Retinal pigment epithelial cell (primary cell): ENCODE data around the gene DLGAP4.

Experiments
- DNase-seq: peaks from one replicate; pipeline ENCODE4 v3.0.0-alpha.2; 2010; ENCODE audit warnings: low read depth
- H3K4me3 ChIP-seq: 2 replicates; pipeline ENCODE4 v1.5.1; 2011; ENCODE audit warnings: mild to moderate bottlenecking, low read length, control low read depth, moderate library complexity
- TF ChIP-seq, protein P1 (sequence below): conservative IDR thresholded peaks from 2 replicates; pipeline ENCODE4 v1.5.1; 2011; ENCODE audit warnings: low read depth, low read length, control low read depth, inconsistent platforms

DLGAP4 gene

DNA sequence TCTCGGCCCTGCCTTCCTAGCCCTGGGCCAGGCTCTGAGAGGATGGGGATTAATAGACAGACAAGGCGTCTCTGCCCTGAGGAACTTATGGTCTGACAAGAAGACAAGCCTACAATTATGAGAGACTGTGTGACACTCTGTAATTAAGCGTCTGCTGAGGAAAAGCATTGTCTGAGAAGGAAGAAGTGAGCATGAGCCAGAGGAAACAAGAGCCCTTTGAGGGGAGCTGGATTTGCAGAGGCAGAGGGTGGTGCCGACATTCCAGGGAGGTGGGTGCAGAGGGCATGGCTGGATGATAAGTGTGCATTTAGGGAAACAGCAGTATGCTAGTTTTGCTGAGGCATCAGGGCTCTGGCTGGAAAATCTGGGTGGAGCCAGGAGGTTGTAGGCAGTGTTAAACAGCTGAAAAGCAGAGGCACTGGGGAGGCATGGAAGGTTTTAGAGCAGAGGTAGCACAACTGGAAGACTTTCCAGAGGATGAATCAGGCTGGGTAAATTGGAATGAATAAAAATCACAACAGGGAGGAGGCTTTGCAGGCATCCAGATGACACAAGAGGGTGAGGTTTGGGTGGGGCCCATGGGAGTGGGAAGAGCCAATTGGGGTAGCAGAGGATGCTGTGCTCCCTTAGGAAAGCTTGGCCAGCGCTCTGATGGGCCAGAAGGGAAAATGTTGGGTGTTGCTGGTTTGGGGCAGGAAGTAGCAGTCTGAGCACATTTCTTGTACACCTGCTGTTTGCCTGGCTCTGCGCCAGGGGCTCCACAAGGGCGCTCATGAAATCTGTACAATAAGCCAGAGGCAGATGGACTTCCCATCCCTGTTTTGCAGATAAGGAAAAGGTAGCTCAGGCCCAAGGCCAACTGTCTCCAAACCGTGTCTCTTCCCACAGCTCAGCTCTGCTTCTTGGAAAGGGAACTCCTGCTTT, 161.2 kb downstream of the DLGAP4 start:
- TF ChIP-seq, protein P1, sequence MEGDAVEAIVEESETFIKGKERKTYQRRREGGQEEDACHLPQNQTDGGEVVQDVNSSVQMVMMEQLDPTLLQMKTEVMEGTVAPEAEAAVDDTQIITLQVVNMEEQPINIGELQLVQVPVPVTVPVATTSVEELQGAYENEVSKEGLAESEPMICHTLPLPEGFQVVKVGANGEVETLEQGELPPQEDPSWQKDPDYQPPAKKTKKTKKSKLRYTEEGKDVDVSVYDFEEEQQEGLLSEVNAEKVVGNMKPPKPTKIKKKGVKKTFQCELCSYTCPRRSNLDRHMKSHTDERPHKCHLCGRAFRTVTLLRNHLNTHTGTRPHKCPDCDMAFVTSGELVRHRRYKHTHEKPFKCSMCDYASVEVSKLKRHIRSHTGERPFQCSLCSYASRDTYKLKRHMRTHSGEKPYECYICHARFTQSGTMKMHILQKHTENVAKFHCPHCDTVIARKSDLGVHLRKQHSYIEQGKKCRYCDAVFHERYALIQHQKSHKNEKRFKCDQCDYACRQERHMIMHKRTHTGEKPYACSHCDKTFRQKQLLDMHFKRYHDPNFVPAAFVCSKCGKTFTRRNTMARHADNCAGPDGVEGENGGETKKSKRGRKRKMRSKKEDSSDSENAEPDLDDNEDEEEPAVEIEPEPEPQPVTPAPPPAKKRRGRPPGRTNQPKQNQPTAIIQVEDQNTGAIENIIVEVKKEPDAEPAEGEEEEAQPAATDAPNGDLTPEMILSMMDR = no peak
- H3K4me3 ChIP-seq = no peak overlapping the region
- no peak for DNase-seq

DNA sequence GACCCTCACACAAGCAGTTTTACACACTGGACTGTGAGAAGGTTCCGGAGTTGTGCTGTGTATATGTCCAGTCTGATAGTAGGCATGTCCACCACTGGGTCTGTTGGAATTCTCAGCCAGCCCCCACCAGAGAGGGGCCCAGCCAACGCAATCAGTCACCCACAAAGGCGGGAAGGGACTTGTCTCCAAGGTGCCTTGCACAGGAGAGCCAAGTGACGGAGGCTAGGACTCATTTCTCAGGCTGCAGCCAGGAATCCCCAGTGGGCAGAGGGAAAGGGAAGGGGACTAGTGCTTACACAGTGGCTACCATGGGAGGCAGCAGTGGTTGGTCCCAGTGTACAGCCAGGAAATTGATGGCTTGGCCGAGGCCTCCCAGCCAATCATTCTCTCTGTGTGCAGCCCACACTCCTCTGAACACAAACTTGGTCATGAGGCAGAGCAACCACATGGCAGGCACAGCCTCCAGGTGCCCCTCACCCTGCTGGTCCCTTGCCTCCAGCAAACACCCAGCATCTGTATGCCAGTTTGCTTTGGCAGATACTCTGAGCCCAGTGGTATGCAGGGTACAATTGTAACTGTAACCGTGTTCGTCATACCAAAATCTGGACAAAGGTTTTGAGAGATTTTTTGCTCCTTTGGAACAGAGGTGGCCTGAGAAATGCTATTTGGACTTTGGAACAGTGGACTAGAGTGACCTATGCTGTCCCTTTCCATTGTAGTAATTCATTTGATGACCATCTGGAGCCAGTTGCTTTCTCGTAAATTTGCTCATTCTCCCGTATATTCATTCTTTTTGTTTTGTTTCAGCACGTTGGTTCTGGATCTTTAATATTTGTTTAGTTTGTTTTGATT, 162.2 kb downstream of the DLGAP4 start:
- no peak for DNase-seq
- no peak overlapping the region for H3K4me3 ChIP-seq
- TF ChIP-seq, protein P1 = no peak

DNA sequence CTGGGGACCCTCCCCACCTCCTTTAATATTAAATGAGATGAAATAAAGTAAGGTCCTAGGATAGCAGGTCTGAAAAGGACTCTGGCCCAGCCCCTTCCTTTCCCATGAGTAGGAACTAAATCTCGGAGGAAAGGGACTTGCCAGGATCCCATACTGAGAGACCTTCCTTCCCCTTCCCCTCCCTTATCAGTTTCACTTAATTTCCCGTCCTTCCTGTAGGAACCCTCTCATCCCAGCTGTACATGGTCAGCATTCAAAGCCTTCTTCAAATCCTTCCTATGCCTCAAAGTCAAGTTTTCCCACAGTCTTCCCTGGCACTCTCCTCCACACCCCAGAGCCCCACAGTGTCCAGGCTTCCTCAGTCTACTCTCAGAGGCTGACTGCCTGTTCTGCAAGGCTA, 163.8 kb downstream of the DLGAP4 start:
- H3K4me3 ChIP-seq = no peak overlapping the region
- no peak for DNase-seq
- TF ChIP-seq, protein P1 = no peak

DNA sequence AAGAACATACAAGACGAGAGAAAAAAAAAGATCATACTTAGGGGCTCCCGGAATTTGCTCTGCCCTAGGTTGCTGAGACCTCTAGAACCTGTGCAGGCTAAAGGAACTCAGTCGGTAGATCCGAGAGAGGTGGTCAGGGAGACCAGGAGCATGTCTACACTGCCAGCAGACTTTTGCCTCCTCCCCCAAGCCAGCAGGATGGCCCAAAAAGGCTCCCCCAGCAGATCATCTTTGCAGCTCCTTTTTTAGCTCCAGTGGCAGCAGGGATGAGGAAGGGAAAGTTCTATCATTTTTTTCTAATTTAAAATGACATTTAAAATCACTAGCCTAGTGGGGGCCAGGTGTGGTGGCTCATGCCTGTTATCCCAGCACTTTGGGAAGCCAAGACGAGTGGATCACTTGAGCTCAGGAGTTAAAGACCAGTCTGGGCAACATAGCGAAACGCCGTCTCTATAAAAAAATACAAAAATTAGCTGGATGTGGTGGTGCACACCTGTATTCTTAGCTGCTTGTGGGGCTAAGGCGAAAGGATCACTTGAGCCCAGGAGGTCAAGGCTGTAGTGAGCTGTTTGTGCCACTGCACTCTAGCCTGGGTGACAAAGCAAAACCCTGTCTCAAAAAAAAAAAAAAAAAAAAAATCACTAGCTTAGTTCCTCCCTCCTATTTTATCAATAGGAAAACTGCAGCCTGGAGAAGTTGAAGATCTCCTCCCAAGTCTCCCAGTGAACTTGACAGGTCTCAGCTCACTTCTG, 165.9 kb downstream of the DLGAP4 start:
- TF ChIP-seq, protein P1 = no peak
- no peak overlapping the region for H3K4me3 ChIP-seq
- DNase-seq = no peak

DNA sequence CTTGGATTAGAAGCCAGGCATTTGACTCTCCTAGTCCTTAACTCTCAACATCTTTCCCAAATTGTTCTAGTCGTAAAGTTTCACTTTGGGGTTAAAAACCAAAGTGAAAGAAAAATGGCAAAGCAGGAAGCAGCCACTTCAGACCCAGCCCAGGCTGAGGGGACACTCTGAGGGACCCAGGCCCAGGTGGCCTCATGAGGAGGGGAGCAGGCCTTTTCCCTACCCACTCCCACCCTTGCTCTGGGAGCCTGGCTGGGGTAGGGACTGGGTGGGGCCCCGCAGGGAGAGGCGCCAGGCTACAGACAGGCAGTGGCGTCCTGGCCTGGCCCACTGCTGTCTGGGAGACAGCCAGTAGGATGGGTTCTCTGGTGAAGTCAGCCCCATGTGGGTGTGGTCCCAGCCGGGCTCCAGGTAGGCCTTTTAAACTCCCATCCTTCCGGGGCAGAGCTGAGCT, 166.5 kb downstream of the DLGAP4 start:
- TF ChIP-seq, protein P1 = no peak
- no peak overlapping the region for H3K4me3 ChIP-seq
- no peak for DNase-seq

DNA sequence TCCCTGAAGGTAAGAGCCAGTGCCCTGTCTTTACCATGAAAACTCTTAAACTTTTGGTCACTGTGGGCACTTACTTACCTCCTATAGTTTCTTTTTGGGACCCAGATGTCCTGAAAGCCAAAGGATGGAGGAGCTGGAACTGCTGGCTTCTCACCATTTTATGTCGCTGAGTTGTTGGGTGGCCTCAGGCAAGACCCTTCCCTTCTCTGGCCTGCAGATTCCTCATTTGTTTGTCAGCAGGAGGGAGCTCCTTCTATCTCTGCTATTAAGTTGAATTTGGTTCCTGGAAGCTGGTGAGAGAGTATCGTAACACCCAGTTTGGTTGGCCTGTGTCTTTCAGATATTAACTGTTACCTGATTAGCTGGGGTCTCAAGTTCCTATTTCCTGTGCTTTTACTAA, 167.0 kb downstream of the DLGAP4 start:
- H3K4me3 ChIP-seq = no peak overlapping the region
- TF ChIP-seq, protein P1 = no peak
- no peak for DNase-seq
